ENCODE results near the gene SDF4.

DNA sequence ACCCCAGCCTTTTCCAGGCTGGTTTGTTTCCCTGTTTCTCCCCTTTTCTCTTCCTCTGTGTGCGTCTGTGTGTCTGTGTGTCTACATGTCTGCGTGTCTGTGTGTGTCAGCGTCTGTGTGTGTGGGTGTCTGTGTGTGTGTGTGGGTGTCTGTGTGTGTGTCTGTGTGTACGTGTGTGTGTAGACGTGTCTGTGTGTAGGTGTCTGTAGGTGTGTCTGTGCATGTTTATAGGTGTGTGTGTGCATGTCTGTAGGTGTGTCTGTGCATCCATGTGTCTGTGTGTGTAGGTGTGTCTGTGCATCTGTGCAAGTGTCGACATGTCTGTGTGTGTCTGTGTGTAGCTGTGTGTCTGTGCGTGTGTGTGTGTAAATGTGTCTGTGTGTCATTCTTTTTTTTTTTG is 54.9 kb downstream of the SDF4 start:
- TF ChIP-seq, protein P1, sequence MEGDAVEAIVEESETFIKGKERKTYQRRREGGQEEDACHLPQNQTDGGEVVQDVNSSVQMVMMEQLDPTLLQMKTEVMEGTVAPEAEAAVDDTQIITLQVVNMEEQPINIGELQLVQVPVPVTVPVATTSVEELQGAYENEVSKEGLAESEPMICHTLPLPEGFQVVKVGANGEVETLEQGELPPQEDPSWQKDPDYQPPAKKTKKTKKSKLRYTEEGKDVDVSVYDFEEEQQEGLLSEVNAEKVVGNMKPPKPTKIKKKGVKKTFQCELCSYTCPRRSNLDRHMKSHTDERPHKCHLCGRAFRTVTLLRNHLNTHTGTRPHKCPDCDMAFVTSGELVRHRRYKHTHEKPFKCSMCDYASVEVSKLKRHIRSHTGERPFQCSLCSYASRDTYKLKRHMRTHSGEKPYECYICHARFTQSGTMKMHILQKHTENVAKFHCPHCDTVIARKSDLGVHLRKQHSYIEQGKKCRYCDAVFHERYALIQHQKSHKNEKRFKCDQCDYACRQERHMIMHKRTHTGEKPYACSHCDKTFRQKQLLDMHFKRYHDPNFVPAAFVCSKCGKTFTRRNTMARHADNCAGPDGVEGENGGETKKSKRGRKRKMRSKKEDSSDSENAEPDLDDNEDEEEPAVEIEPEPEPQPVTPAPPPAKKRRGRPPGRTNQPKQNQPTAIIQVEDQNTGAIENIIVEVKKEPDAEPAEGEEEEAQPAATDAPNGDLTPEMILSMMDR (conservative IDR thresholded peaks at IDR 0.05), result no peak
- TF ChIP-seq EZH2 (IDR thresholded peaks at IDR 0.05; ENCODE audit: low read depth), result no peak
